ENCODE measurements around the gene ST14.

DNA sequence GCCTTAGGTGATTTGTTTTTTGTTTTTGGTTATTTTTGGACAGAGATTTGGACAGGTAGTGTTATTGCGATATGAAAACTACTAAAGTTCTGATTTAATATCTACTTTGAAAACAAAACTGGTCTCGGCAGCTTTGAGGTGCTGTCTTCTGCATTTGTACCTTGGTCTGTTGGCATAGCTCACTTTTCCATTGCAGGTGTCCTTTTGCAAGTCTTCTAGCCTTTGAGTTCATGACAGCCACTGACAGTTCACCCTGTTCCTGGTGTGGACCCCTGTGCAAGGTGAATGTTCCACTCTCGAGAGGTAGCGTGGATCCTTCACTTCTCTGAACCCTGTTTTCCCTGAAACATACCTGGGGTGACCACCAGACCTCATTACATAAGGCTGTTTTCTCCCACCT lies 44.9 kb upstream of the ST14 start:
- TF ChIP-seq, protein P1, sequence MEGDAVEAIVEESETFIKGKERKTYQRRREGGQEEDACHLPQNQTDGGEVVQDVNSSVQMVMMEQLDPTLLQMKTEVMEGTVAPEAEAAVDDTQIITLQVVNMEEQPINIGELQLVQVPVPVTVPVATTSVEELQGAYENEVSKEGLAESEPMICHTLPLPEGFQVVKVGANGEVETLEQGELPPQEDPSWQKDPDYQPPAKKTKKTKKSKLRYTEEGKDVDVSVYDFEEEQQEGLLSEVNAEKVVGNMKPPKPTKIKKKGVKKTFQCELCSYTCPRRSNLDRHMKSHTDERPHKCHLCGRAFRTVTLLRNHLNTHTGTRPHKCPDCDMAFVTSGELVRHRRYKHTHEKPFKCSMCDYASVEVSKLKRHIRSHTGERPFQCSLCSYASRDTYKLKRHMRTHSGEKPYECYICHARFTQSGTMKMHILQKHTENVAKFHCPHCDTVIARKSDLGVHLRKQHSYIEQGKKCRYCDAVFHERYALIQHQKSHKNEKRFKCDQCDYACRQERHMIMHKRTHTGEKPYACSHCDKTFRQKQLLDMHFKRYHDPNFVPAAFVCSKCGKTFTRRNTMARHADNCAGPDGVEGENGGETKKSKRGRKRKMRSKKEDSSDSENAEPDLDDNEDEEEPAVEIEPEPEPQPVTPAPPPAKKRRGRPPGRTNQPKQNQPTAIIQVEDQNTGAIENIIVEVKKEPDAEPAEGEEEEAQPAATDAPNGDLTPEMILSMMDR (IDR thresholded peaks at IDR 0.05) = no peak
- TF ChIP-seq EZH2 (IDR thresholded peaks at IDR 0.05; ENCODE audit: borderline replicate concordance, insufficient read depth, low read depth, low read length, poor library complexity, severe bottlenecking) = no peak
